Measurements from ENCODE around the gene BCR.

Gene BCR

DNA sequence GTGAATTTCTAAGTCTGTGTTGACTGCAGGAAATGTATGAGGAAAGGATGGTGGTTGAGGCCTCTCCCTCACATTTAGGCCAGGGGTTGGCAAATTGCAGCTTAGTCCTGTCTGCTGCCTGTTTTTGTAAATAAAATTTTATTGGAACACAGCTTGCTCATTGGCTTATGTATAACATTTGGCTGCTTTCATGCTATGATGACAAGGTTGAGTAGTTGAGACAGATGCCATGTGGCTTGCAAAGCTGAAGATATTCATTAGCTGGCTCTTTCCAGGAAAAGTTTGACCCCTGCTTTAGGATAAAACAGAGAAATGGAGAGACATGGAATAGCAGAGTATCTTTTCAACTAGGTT is 46.2 kb downstream of the BCR start:
- no peaks in the 10 kb centered on the region for H3K27me3 ChIP-seq (replicated peaks; ENCODE audit: control insufficient read depth, insufficient read depth, low read length)
- TF ChIP-seq, protein P1, sequence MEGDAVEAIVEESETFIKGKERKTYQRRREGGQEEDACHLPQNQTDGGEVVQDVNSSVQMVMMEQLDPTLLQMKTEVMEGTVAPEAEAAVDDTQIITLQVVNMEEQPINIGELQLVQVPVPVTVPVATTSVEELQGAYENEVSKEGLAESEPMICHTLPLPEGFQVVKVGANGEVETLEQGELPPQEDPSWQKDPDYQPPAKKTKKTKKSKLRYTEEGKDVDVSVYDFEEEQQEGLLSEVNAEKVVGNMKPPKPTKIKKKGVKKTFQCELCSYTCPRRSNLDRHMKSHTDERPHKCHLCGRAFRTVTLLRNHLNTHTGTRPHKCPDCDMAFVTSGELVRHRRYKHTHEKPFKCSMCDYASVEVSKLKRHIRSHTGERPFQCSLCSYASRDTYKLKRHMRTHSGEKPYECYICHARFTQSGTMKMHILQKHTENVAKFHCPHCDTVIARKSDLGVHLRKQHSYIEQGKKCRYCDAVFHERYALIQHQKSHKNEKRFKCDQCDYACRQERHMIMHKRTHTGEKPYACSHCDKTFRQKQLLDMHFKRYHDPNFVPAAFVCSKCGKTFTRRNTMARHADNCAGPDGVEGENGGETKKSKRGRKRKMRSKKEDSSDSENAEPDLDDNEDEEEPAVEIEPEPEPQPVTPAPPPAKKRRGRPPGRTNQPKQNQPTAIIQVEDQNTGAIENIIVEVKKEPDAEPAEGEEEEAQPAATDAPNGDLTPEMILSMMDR (IDR thresholded peaks at IDR 0.05; ENCODE audit: insufficient read depth, low read length, poor library complexity, severe bottlenecking), result no peak
- no peak overlapping the region for H3K4me3 ChIP-seq (replicated peaks; ENCODE audit: low read depth, low read length)
- no peak for DNase-seq (ENCODE audit: extremely low read depth, insufficient read length)
- H3K36me3 ChIP-seq (ENCODE audit: control insufficient read depth, insufficient read depth, low read length), result 0 out of 2 replicates have a peak, but pooled peaks cover 1% of the 10 kb centered on the region

DNA sequence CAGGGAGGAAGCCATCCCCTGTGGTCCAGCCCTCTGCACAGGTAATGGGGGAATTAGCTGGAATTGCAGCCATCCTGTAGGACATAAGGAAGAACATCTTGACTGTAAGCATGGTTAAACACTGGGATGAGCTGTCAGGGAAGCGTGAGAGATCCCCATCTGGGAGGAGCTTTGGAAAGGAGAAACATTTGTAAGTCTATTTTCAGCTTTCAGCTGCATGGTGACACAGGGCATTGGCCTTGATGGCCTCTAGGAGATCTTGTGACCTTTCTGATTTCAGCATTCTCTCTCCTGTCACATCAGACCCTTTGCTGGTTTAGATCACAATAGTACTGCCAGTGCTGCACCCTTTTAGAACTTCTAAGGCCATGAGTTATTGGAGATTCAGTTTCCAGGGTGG is 47.1 kb downstream of the BCR start:
- no peak for DNase-seq (ENCODE audit: extremely low read depth, insufficient read length)
- H3K36me3 ChIP-seq (ENCODE audit: control insufficient read depth, insufficient read depth, low read length), result 0 out of 2 replicates have a peak, but pooled peaks cover 1% of the 10 kb centered on the region
- TF ChIP-seq, protein P1 (IDR thresholded peaks at IDR 0.05; ENCODE audit: insufficient read depth, low read length, poor library complexity, severe bottlenecking), result no peak

DNA sequence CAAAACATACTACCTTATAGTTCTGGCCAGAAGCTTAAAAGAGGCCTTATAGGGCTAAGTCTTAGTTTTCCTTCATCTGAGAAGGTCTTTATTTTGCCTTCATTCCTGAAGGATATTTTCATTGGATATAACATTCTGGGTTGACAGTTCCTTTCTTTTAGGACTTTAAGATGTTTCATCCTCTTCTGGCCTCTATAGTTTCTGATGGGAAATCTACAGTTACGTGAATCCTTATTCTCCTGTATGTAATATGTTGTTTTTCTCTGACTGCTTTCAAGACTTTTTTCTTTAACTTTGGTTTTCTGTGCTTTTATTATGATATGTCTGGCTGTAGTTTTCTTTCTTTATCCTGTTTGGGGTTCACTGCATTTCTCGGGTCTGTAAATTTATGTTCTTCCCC is 48.2 kb downstream of the BCR start:
- Histone ChIP-seq H3K4me3 (replicated peaks; ENCODE audit: low read depth, low read length) (no peak overlapping the region), H3K36me3 (ENCODE audit: control insufficient read depth, insufficient read depth, low read length) (0 out of 2 replicates have a peak, but pooled peaks cover 1% of the 10 kb centered on the region), H3K27me3 (replicated peaks; ENCODE audit: control insufficient read depth, insufficient read depth, low read length) (no peaks in the 10 kb centered on the region)
- DNase-seq (ENCODE audit: extremely low read depth, insufficient read length), result no peak
- TF ChIP-seq, protein P1 (IDR thresholded peaks at IDR 0.05; ENCODE audit: insufficient read depth, low read length, poor library complexity, severe bottlenecking), result no peak

More for the DNA sequence above, 47.1 kb downstream of the BCR start:
- H3K27me3 ChIP-seq (replicated peaks; ENCODE audit: control insufficient read depth, insufficient read depth, low read length), result no peaks in the 10 kb centered on the region
- H3K4me3 ChIP-seq (replicated peaks; ENCODE audit: low read depth, low read length), result no peak overlapping the region

DNA sequence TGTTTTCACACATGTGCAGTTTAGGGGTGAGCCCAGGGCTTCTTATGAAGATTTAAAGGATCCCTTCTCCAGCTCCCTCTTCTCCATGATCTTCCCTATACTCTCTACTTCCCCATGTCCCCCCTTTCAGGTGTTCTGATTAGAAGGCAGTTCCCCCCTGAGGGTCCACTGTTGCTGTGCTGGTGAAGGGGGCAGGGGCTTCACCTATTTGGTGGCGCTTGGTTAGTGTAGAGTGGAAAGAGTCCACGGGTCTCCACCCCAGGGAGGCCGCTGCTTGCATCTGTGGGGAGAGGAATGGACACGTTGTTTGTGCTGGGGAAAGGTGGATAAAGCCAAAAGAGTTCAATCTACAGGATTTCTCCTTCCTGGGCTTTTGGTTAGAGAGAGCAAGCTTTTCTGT is 49.3 kb downstream of the BCR start:
- TF ChIP-seq, protein P1 (IDR thresholded peaks at IDR 0.05; ENCODE audit: insufficient read depth, low read length, poor library complexity, severe bottlenecking), result no peak
- Histone ChIP-seq H3K27me3 (replicated peaks; ENCODE audit: control insufficient read depth, insufficient read depth, low read length) (no peaks in the 10 kb centered on the region), H3K36me3 (ENCODE audit: control insufficient read depth, insufficient read depth, low read length) (0 out of 2 replicates have a peak, but pooled peaks cover 1% of the 10 kb centered on the region), H3K4me3 (replicated peaks; ENCODE audit: low read depth, low read length) (no peak overlapping the region)
- no peak for DNase-seq (ENCODE audit: extremely low read depth, insufficient read length)

DNA sequence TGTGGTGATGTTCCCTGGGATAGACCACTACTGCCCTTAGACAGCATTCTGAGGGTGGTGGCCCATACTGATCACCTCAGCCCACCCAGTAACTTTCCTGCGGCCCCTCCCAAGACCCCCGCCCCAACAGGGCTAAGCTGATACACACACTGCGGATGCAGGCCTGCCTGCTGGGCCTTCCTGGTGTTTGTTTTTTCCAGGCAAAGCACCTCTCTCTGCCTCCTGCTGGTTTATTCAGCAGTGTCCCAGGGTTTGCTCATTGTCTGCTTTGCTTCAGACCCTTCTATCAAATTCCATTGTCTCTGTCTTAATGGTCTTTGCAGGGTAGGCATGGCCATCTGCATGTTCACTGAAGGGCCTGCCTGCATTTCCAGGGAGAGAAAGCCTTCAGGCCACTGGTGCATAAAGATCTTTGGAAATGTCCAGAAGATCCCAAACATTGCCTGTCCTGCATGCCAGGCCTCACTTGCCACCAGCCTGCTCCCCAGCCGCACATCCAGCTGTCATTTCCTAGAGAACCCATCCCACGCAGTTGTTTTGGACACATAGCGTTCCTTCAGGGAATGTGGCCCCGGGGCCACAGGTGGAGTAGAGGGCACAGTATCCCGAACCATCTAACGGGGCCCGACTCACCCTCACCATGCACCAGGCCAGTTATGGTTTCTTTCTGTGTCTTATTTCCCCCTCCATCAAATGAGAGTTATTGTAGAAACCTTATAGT is 50.2 kb downstream of the BCR start:
- Histone ChIP-seq H3K27me3 (replicated peaks; ENCODE audit: control insufficient read depth, insufficient read depth, low read length) (no peaks in the 10 kb centered on the region), H3K36me3 (ENCODE audit: control insufficient read depth, insufficient read depth, low read length) (0 out of 2 replicates have a peak, but pooled peaks cover 1% of the 10 kb centered on the region), H3K4me3 (replicated peaks; ENCODE audit: low read depth, low read length) (no peak overlapping the region)
- no peak for DNase-seq (ENCODE audit: extremely low read depth, insufficient read length)
- TF ChIP-seq, protein P1 (IDR thresholded peaks at IDR 0.05; ENCODE audit: insufficient read depth, low read length, poor library complexity, severe bottlenecking), result no peak

Data from GM06990 (cell line).